ENCODE data around the gene COL25A1. TPM values are rescaled to one million over a fixed set of nuclear protein-coding genes. Genes with fewer than 3 reads are reported as not detected.

The COL25A1 gene
- total RNA-seq, 2 donors from 2014 or later = 0.29 TPM; not detected in 1

DNA sequence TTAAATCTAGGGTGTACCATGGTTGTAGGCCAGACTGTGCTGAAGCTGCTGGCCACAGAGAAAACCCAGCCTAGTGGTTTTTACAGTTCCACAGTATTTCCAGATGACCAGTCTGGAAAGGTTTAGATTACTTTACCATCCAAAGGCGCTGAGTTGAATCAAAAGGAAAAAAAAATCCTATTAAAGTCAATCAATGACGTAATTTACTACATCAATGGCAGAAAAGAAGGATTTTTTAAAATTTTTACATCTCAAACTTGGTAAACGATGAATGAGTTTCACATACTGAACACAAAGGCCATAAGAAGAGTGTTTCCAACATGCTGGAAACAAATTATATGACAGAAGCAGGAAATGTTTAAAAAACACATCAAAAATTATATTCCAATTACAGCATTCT, 409.0 kb downstream of the COL25A1 start:
- intact Hi-C loops (cut with DNase I) = no loop called here
- Histone ChIP-seq H3K27ac (no peak overlapping the region), H3K9me3 (no peaks in the 10 kb centered on the region), H3K27me3 (no peaks in the 10 kb centered on the region), H3K4me1 (no peaks in the 10 kb centered on the region), H3K9ac (ENCODE audit: low read depth in 2 of 2, low read length in 2 of 2) (no peak overlapping the region), H3K4me3 (no peak overlapping the region), H3K36me3 (no peaks in the 10 kb centered on the region)
- TF ChIP-seq CTCF (IDR thresholded peaks at IDR 0.05) = no peak
- DNase-seq = no peak

DNA sequence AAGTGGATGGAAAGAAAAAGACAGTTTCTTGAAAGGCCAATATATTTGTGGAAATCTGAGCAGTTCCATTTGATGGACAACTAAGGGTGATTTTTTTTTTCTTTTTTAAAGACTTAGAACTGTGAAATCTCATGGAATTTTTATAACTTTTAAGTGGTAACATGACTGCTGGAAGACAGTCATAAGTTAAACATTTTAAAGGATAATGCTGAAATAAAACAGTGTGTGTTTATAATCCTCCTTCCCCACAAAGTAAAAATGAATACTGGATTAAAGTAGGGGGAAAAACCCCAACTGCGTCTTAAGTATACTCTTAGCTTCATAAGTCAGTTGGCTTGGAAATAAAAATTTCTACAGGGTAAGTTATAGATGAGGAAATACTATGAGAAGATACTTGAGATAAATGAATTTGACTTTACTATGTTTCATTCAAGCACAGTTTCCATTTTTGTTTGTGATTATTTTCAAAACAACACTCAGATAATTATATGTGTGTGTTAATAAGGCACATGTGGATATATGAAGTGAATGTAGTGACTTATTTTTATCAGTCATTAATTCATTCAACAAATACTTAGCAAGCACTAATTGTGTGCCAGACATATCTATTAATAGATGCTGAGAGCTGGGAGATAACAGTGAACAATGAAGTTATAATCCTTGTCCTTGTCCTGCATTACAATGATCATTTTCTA, 410.4 kb downstream of the COL25A1 start:
- Histone ChIP-seq H3K9ac (ENCODE audit: low read depth in 2 of 2, low read length in 2 of 2) (no peak overlapping the region), H3K27me3 (no peaks in the 10 kb centered on the region), H3K9me3 (no peaks in the 10 kb centered on the region), H3K4me3 (no peak overlapping the region), H3K36me3 (no peaks in the 10 kb centered on the region), H3K27ac (no peak overlapping the region), H3K4me1 (no peaks in the 10 kb centered on the region)
- no peak for DNase-seq
- TF ChIP-seq CTCF (IDR thresholded peaks at IDR 0.05) = no peak
- intact Hi-C loops (cut with DNase I) = no loop called here

- Histone ChIP-seq H3K27me3 (no peaks in the 10 kb centered on the region), H3K27ac (no peak overlapping the region), H3K36me3 (no peaks in the 10 kb centered on the region), H3K9me3 (no peaks in the 10 kb centered on the region), H3K9ac (ENCODE audit: low read depth in 2 of 2, low read length in 2 of 2) (no peak overlapping the region), H3K4me3 (no peak overlapping the region), H3K4me1 (no peaks in the 10 kb centered on the region)
- TF ChIP-seq CTCF (IDR thresholded peaks at IDR 0.05) = no peak
- intact Hi-C loops (cut with DNase I) = no loop called here
- no peak for DNase-seq
Measured at GRCh38 chr4:108890484-108890881, 412.0 kb downstream of the COL25A1 start.

GRCh38 chr4:108889696-108890483, 412.6 kb downstream of the COL25A1 start:
- Histone ChIP-seq H3K27me3 (no peaks in the 10 kb centered on the region), H3K4me3 (no peak overlapping the region), H3K9ac (ENCODE audit: low read depth in 2 of 2, low read length in 2 of 2) (no peak overlapping the region), H3K4me1 (no peaks in the 10 kb centered on the region), H3K9me3 (no peaks in the 10 kb centered on the region), H3K27ac (no peak overlapping the region), H3K36me3 (no peaks in the 10 kb centered on the region)
- no peak for TF ChIP-seq CTCF (IDR thresholded peaks at IDR 0.05)
- intact Hi-C loops (cut with DNase I) = no loop called here
- no peak for DNase-seq

GRCh38 chr4:108888769-108889168, 413.7 kb downstream of the COL25A1 start:
- Histone ChIP-seq H3K36me3 (no peaks in the 10 kb centered on the region), H3K9ac (ENCODE audit: low read depth in 2 of 2, low read length in 2 of 2) (no peak overlapping the region), H3K27me3 (no peaks in the 10 kb centered on the region), H3K27ac (no peak overlapping the region), H3K4me1 (no peaks in the 10 kb centered on the region), H3K9me3 (no peaks in the 10 kb centered on the region), H3K4me3 (no peak overlapping the region)
- TF ChIP-seq CTCF (IDR thresholded peaks at IDR 0.05) = no peak
- intact Hi-C loops (cut with DNase I) = no loop called here
- no peak for DNase-seq
